CD4-positive, alpha-beta T cell treated with Interferon gamma for 1 hour (primary cell): ENCODE measurements around the gene ATRNL1.
"Not testable (repeated sequence)": the region's sequence is repeated elsewhere in the genome, so short reads cannot be mapped to it uniquely, and the experiment has no call there.

Source experiments
- DNase-seq: peaks from one replicate; pipeline ENCODE4 v3.0.0-alpha.2; 2020

ATRNL1 gene

GRCh38 chr10:115771755-115772154 is 678.6 kb downstream of the ATRNL1 start:
- no peak for DNase-seq

GRCh38 chr10:115772606-115773005 is 679.4 kb downstream of the ATRNL1 start:
- no peak for DNase-seq

- DNase-seq: no peak
Observed at GRCh38 chr10:115773832-115774231, 680.7 kb downstream of the ATRNL1 start.

GRCh38 chr10:115774721-115775120 is 681.6 kb downstream of the ATRNL1 start:
- DNase-seq: no peak

GRCh38 chr10:115777646-115778045 is 684.5 kb downstream of the ATRNL1 start:
- no peak for DNase-seq

GRCh38 chr10:115790220-115790619 is 697.1 kb downstream of the ATRNL1 start:
- DNase-seq: no peak

- no peak for DNase-seq
Observed at GRCh38 chr10:115795964-115796363, 702.8 kb downstream of the ATRNL1 start.

- DNase-seq: no peak
Observed at GRCh38 chr10:115801457-115801856, 708.3 kb downstream of the ATRNL1 start.

GRCh38 chr10:115801992-115802391 is 708.8 kb downstream of the ATRNL1 start:
- DNase-seq: no peak

- no peak for DNase-seq
Observed at GRCh38 chr10:115802911-115803310, 709.7 kb downstream of the ATRNL1 start.

- no peak for DNase-seq
Observed at GRCh38 chr10:115814542-115814941, 721.4 kb downstream of the ATRNL1 start.

- DNase-seq: no peak
Observed at GRCh38 chr10:115818012-115818411, 724.8 kb downstream of the ATRNL1 start.

- DNase-seq: no peak
Observed at GRCh38 chr10:115826396-115826795, 733.2 kb downstream of the ATRNL1 start.

GRCh38 chr10:115827231-115828009 is 734.3 kb downstream of the ATRNL1 start:
- DNase-seq: no peak

- DNase-seq: not testable (repeated sequence)
Observed at GRCh38 chr10:115828182-115828581, 735.0 kb downstream of the ATRNL1 start.

- DNase-seq: no peak
Observed at GRCh38 chr10:115829521-115830205, 736.5 kb downstream of the ATRNL1 start.

GRCh38 chr10:115830265-115830970 is 737.3 kb downstream of the ATRNL1 start:
- DNase-seq: no peak

- DNase-seq: no peak
Observed at GRCh38 chr10:115831016-115831415, 737.9 kb downstream of the ATRNL1 start.

- DNase-seq: no peak
Observed at GRCh38 chr10:115833119-115833518, 740.0 kb downstream of the ATRNL1 start.

GRCh38 chr10:115844591-115844990 is 751.4 kb downstream of the ATRNL1 start:
- DNase-seq: no peak

- no peak for DNase-seq
Observed at GRCh38 chr10:115845921-115846320, 752.8 kb downstream of the ATRNL1 start.

GRCh38 chr10:115846528-115846927 is 753.4 kb downstream of the ATRNL1 start:
- DNase-seq: no peak

GRCh38 chr10:115849197-115849596 is 756.0 kb downstream of the ATRNL1 start:
- no peak for DNase-seq

- no peak for DNase-seq
Observed at GRCh38 chr10:115850666-115851065, 757.5 kb downstream of the ATRNL1 start.
